ENCODE data around the gene PPP1R7. TPM values are rescaled to one million over a fixed set of nuclear protein-coding genes. Genes with fewer than 3 reads are reported as not detected.

The PPP1R7 gene
- total RNA-seq, 1 donor from 2014 or later = 49.9 TPM

- Mint-ChIP-seq H3K36me3 (ENCODE audit: insufficient read depth) (peaks cover 1% of the 10 kb centered on the region), H3K27me3 (peaks cover 33% of the 10 kb centered on the region), H3K4me1 (ENCODE audit: low read depth) (peaks cover 8% of the 10 kb centered on the region), H3K4me3 (ENCODE audit: low read depth) (peak overlapping the region; percentile 64), H3K9me3 (ENCODE audit: low read depth) (no peaks in the 10 kb centered on the region), H3K27ac (peak overlapping the region; percentile 88)
- TF ChIP-seq, protein P1, sequence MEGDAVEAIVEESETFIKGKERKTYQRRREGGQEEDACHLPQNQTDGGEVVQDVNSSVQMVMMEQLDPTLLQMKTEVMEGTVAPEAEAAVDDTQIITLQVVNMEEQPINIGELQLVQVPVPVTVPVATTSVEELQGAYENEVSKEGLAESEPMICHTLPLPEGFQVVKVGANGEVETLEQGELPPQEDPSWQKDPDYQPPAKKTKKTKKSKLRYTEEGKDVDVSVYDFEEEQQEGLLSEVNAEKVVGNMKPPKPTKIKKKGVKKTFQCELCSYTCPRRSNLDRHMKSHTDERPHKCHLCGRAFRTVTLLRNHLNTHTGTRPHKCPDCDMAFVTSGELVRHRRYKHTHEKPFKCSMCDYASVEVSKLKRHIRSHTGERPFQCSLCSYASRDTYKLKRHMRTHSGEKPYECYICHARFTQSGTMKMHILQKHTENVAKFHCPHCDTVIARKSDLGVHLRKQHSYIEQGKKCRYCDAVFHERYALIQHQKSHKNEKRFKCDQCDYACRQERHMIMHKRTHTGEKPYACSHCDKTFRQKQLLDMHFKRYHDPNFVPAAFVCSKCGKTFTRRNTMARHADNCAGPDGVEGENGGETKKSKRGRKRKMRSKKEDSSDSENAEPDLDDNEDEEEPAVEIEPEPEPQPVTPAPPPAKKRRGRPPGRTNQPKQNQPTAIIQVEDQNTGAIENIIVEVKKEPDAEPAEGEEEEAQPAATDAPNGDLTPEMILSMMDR (IDR thresholded peaks at IDR 0.05; ENCODE audit: unreplicated experiment) = no peak
- DNase-seq (ENCODE audit: low spot score, unreplicated experiment) = peak; percentile 52
Measured at GRCh38 chr2:241217320-241218031, 67.2 kb downstream of the PPP1R7 start.

DNA sequence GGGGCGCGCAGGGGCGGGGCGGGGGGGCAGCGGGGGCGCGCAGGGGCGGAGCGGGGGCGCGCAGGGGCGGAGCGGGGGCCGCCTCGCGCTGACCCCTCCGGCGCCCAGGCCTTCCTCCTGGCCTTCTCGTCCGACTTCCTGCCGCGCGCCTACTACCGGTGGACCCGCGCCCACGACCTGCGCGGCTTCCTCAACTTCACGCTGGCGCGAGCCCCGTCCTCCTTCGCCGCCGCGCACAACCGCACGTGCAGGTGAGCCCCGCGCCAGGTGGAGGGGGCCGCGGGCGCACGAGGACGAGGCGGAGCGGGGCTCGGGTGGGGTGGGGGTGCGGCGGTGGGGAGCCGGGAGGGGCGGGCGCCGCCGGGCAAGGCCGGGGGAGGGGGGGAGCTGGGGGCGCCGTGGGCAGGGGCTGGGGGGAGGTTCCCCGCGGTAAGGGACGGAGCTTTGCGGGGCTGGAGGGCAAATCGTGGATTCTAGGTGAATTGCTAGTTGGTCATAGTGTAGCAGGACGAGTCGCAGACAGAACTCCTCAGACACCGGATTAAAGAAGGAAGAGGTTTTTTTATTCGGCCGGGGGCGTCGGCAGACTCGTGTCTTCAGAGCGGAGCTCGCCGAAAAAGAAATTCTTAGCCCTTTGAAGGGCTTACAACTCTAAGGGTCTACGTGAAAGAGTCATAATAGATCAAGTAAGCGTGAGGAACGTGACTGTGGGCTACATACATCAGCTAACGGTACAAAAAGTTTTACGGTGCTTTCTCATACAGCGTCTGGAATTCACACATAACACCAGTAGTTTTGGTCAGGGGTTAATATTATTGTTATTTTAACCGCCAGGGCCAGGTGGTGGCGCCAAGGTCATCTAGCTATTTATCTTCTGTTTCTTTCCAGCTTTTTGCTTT lies 68.1 kb downstream of the PPP1R7 start:
- Mint-ChIP-seq H3K4me3 (ENCODE audit: low read depth) (peak overlapping the region; percentile 79), H3K27ac (peak overlapping the region; percentile 84), H3K36me3 (ENCODE audit: insufficient read depth) (peaks cover 1% of the 10 kb centered on the region), H3K4me1 (ENCODE audit: low read depth) (peaks cover 8% of the 10 kb centered on the region), H3K27me3 (peaks cover 30% of the 10 kb centered on the region), H3K9me3 (ENCODE audit: low read depth) (no peaks in the 10 kb centered on the region)
- DNase-seq (ENCODE audit: low spot score, unreplicated experiment) = peak; percentile 43
- TF ChIP-seq, protein P1 (IDR thresholded peaks at IDR 0.05; ENCODE audit: unreplicated experiment) = peak; percentile 23

DNA sequence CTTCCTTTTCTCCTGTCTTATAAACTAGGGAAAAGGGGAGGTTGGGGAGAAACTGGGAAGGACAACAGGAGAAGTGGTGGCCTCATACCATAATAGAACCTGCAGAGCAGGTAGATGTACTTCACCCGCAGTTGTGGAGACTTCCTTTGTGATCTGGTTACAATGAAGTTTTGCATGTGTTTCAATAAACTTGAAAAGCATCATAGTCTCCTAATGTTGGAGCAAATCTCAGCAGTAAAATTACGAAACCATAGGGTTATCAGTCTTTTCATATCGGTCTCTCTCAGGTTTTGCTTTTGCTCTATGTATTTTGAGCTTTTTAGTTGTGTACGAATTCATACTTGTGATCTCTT lies 68.7 kb downstream of the PPP1R7 start:
- TF ChIP-seq, protein P1 (IDR thresholded peaks at IDR 0.05; ENCODE audit: unreplicated experiment) = no peak
- no peaks in the 10 kb centered on the region for H3K9me3 Mint-ChIP-seq (ENCODE audit: low read depth)

DNA sequence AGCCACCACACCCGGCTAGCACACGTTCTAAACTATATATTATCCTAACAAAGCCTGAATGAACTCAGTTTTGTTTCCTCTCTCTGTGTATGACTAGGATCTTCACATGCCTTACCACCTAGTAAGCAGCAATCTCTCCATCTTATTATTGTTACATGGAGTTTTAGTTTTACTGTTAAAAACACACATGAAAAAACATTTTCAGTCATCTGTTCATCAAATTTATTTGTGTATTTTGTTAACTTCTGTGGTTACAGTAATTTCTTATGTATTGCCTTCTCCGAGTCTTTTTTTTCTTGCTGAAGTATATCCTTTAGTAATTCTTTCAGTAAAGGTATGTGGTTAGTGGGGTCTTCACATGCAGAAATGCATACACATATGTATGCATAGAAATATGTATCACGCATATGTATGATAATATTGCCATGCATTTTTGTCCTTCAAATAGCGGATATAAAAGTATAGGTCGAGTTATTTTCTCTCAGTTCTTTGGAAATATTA lies 69.6 kb downstream of the PPP1R7 start:
- H3K36me3 Mint-ChIP-seq (ENCODE audit: insufficient read depth) = peaks cover 1% of the 10 kb centered on the region
- H3K27me3 Mint-ChIP-seq = peaks cover 26% of the 10 kb centered on the region
- no peak for DNase-seq (ENCODE audit: low spot score, unreplicated experiment)
- H3K9me3 Mint-ChIP-seq (ENCODE audit: low read depth) = no peaks in the 10 kb centered on the region
- H3K4me3 Mint-ChIP-seq (ENCODE audit: low read depth) = no peak overlapping the region
- TF ChIP-seq, protein P1 (IDR thresholded peaks at IDR 0.05; ENCODE audit: unreplicated experiment) = no peak
- H3K27ac Mint-ChIP-seq = no peak overlapping the region
- peaks cover 11% of the 10 kb centered on the region for H3K4me1 Mint-ChIP-seq (ENCODE audit: low read depth)

More for the DNA sequence above, 68.7 kb downstream of the PPP1R7 start:
- H3K27ac Mint-ChIP-seq = peak overlapping the region; percentile 84
- peaks cover 1% of the 10 kb centered on the region for H3K36me3 Mint-ChIP-seq (ENCODE audit: insufficient read depth)
- H3K27me3 Mint-ChIP-seq = peaks cover 26% of the 10 kb centered on the region
- H3K4me1 Mint-ChIP-seq (ENCODE audit: low read depth) = peaks cover 8% of the 10 kb centered on the region
- DNase-seq (ENCODE audit: low spot score, unreplicated experiment) = no peak
- peak overlapping the region; percentile 79 for H3K4me3 Mint-ChIP-seq (ENCODE audit: low read depth)

All from progenitor cell of endocrine pancreas (in vitro differentiated cells).